Measurements from ENCODE around the gene PDE4D. TPM values are rescaled to one million over a fixed set of nuclear protein-coding genes. Genes with fewer than 3 reads are reported as not detected.
A peak's percentile ranks its signal among the peaks of the same experiment; 100 is the strongest.

The PDE4D gene
- total RNA-seq, 1 experiment from 2014 or later: 3.6 TPM

- Histone ChIP-seq H3K36me3 (ENCODE audit: low read depth, low read length) (no peaks in the 10 kb centered on the region), H2AFZ (ENCODE audit: low read length) (no peak overlapping the region), H3K9me3 (ENCODE audit: low read length) (no peaks in the 10 kb centered on the region), H3F3A (ENCODE audit: low read length, unreplicated experiment) (no peaks in the 10 kb centered on the region), H3K27me3 (ENCODE audit: low read length) (no peaks in the 10 kb centered on the region), H3K4me1 (ENCODE audit: insufficient read depth, low read length) (peaks cover 58% of the 10 kb centered on the region), H3K4me2 (ENCODE audit: low read length) (peak overlapping the region; percentile 37), H3K27ac (ENCODE audit: low read length) (peak overlapping the region; percentile 94), H3K79me2 (ENCODE audit: low read length) (no peaks in the 10 kb centered on the region), H3K4me3 (ENCODE audit: low read length) (no peak overlapping the region), H4K20me1 (ENCODE audit: low read length) (no peaks in the 10 kb centered on the region), H3K9me2 (replicated peaks; ENCODE audit: low read length) (no peaks in the 10 kb centered on the region), H3K9ac (ENCODE audit: low read length) (peak overlapping the region; percentile 74)
- intact Hi-C loops (cut with micrococcal nuclease): no loop called here
- TF ChIP-seq CTCF (conservative IDR thresholded peaks at IDR 0.05; ENCODE audit: low read depth, low read length) (no peak), EZH2phosphoT487 (IDR thresholded peaks at IDR 0.05; ENCODE audit: borderline replicate concordance, low read length) (no peak), EZH2 (IDR thresholded peaks at IDR 0.05; ENCODE audit: low read length, unreplicated experiment) (no peak)
- no TSS peak for BruUV-seq (replicated peaks)
- DNase-seq: peak; percentile 46
- ChIA-PET POLR2A (ENCODE audit: unreplicated experiment) (no interaction called here), CTCF (no interaction called here)
- no peak; the same call in 1 of the 2 replicates for ATAC-seq
Measured at GRCh38 chr5:59066367-59067163, 827.0 kb downstream of the PDE4D start.

- ChIA-PET CTCF (interaction anchor here (0.6 kb wide), 1 partner anchor 33 kb away, joined by 6 read pairs; no protein-coding TSS in a partner anchor), POLR2A (ENCODE audit: unreplicated experiment) (no interaction called here)
- Histone ChIP-seq H4K20me1 (ENCODE audit: low read length) (no peaks in the 10 kb centered on the region), H3F3A (ENCODE audit: low read length, unreplicated experiment) (no peaks in the 10 kb centered on the region), H3K9ac (ENCODE audit: low read length) (peak overlapping the region; percentile 74), H3K4me3 (ENCODE audit: low read length) (no peak overlapping the region), H3K9me2 (replicated peaks; ENCODE audit: low read length) (no peaks in the 10 kb centered on the region), H3K79me2 (ENCODE audit: low read length) (no peaks in the 10 kb centered on the region), H3K27me3 (ENCODE audit: low read length) (no peaks in the 10 kb centered on the region), H3K9me3 (ENCODE audit: low read length) (no peaks in the 10 kb centered on the region), H2AFZ (ENCODE audit: low read length) (no peak overlapping the region), H3K36me3 (ENCODE audit: low read depth, low read length) (no peaks in the 10 kb centered on the region), H3K4me1 (ENCODE audit: insufficient read depth, low read length) (peaks cover 66% of the 10 kb centered on the region), H3K4me2 (ENCODE audit: low read length) (peak overlapping the region; percentile 37), H3K27ac (ENCODE audit: low read length) (peak overlapping the region; percentile 94)
- DNase-seq: peak; percentile 73
- BruUV-seq (replicated peaks): no TSS peak
- intact Hi-C loops (cut with micrococcal nuclease): loop anchor here (1.0 kb wide), 1 partner anchor 29 kb away; no protein-coding TSS in a partner anchor
- peak; percentile 37 for ATAC-seq
- no peak for TF ChIP-seq EZH2 (IDR thresholded peaks at IDR 0.05; ENCODE audit: low read length, unreplicated experiment)
- TF ChIP-seq EZH2phosphoT487 (IDR thresholded peaks at IDR 0.05; ENCODE audit: borderline replicate concordance, low read length): no peak
- no peak for TF ChIP-seq CTCF (conservative IDR thresholded peaks at IDR 0.05; ENCODE audit: low read depth, low read length)
Measured at GRCh38 chr5:59065554-59065953, 828.0 kb downstream of the PDE4D start.

GRCh38 chr5:59064293-59064692 is 829.2 kb downstream of the PDE4D start:
- CTCF ChIA-PET: no interaction called here
- no peak for ATAC-seq
- Histone ChIP-seq H4K20me1 (ENCODE audit: low read length) (no peaks in the 10 kb centered on the region), H3K79me2 (ENCODE audit: low read length) (no peaks in the 10 kb centered on the region), H3K4me2 (ENCODE audit: low read length) (no peak overlapping the region), H3K36me3 (ENCODE audit: low read depth, low read length) (no peaks in the 10 kb centered on the region), H3K9ac (ENCODE audit: low read length) (peak overlapping the region; percentile 53; the same call in 1 of the 2 replicates), H2AFZ (ENCODE audit: low read length) (no peak overlapping the region), H3K27me3 (ENCODE audit: low read length) (no peaks in the 10 kb centered on the region), H3F3A (ENCODE audit: low read length, unreplicated experiment) (no peaks in the 10 kb centered on the region), H3K9me2 (replicated peaks; ENCODE audit: low read length) (no peaks in the 10 kb centered on the region), H3K27ac (ENCODE audit: low read length) (peak overlapping the region; percentile 94), H3K4me3 (ENCODE audit: low read length) (no peak overlapping the region), H3K4me1 (ENCODE audit: insufficient read depth, low read length) (peaks cover 62% of the 10 kb centered on the region), H3K9me3 (ENCODE audit: low read length) (no peaks in the 10 kb centered on the region)
- POLR2A ChIA-PET (ENCODE audit: unreplicated experiment): no interaction called here
- DNase-seq: no peak
- TF ChIP-seq EZH2 (IDR thresholded peaks at IDR 0.05; ENCODE audit: low read length, unreplicated experiment) (no peak), CTCF (conservative IDR thresholded peaks at IDR 0.05; ENCODE audit: low read depth, low read length) (no peak), EZH2phosphoT487 (IDR thresholded peaks at IDR 0.05; ENCODE audit: borderline replicate concordance, low read length) (no peak)
- intact Hi-C loops (cut with micrococcal nuclease): no loop called here
- no TSS peak for BruUV-seq (replicated peaks)
